Right atrium auricular region (tissue), 2 donors: ENCODE data around the gene SH3BGRL3. TPM values are rescaled to one million over a fixed set of nuclear protein-coding genes. Genes with fewer than 3 reads are reported as not detected.
"Not testable (repeated sequence)": the region's sequence is repeated elsewhere in the genome, so short reads cannot be mapped to it uniquely, and the experiment has no call there.

Experiments used
- DNase-seq: peaks from one replicate; pipeline ENCODE4 v3.0.0-alpha.2; 2019; ENCODE audit warnings: low spot score
- H3K27ac ChIP-seq, 2 donors: fragments of 200-600 bp; sonication (generic); 1 replicate in 1 of 2; 2 replicates in 1 of 2; pipeline ENCODE4 v1.5.1; 2016 to 2019
- H3K27me3 ChIP-seq, 2 donors: fragments of 200-600 bp; sonication (generic); one replicate each; pipeline versions ENCODE4 v1.5.1 to v1.6.0; 2017 to 2019
- H3K36me3 ChIP-seq: fragments of 200-600 bp; sonication (generic); one replicate; pipeline ENCODE4 v1.5.1; 2016
- H3K4me1 ChIP-seq, 2 donors: fragments of 200-600 bp; sonication (generic); one replicate each; pipeline versions ENCODE4 v1.5.1 to v1.6.0; 2017 to 2019
- H3K4me3 ChIP-seq, 2 donors: fragments of 200-600 bp; sonication (generic); 1 replicate in 1 of 2; 2 replicates in 1 of 2; pipeline ENCODE4 v1.5.1; 2017 to 2019; ENCODE audit warnings: mild to moderate bottlenecking in 1 of 2, moderate library complexity in 1 of 2
- H3K9me3 ChIP-seq, 2 donors: fragments of 200-600 bp; sonication (generic); one replicate each; pipeline ENCODE4 v1.5.1; 2019
- CTCF ChIP-seq, 2 donors: fragments of 200-600 bp; sonication (generic); IDR thresholded peaks; one replicate each; pipeline ENCODE4 v1.5.1; 2019; ENCODE audit warnings: antibody characterized with exemption in 2 of 2
- total RNA-seq, 2 donors: library from RNA; depleted of rRNA; stranded (reverse); fragments of >200 nt; gene quantifications; one replicate each; pipeline ENCODE4 v1.1.0, GENCODE V29; 2016

Gene SH3BGRL3
- total RNA-seq, 2 donors from 2014 or later = 24.8 to 66.0 TPM

GRCh38 chr1:26321315-26322041 lies 41.6 kb downstream of the SH3BGRL3 start:
- Histone ChIP-seq H3K4me3 (no peak overlapping the region), H3K36me3 (no peaks in the 10 kb centered on the region), H3K4me1 (peaks cover 0 to 5% of the 10 kb centered on the region in 2 donors), H3K27ac (no peak overlapping the region), H3K9me3 (no peaks in the 10 kb centered on the region), H3K27me3 (no peaks in the 10 kb centered on the region)
- TF ChIP-seq CTCF (IDR thresholded peaks at IDR 0.05) = peak; percentile 64 to 91
- DNase-seq = peak; percentile 95

GRCh38 chr1:26322042-26322331 lies 42.1 kb downstream of the SH3BGRL3 start:
- H3K4me1 ChIP-seq = peaks cover 0 to 5% of the 10 kb centered on the region in 2 donors
- TF ChIP-seq CTCF (IDR thresholded peaks at IDR 0.05) = no peak
- H3K27ac ChIP-seq = no peak overlapping the region
- no peak overlapping the region for H3K4me3 ChIP-seq
- no peaks in the 10 kb centered on the region for H3K36me3 ChIP-seq
- H3K27me3 ChIP-seq = no peaks in the 10 kb centered on the region
- H3K9me3 ChIP-seq = no peaks in the 10 kb centered on the region
- no peak for DNase-seq

- no peaks in the 10 kb centered on the region for H3K27me3 ChIP-seq
- H3K4me1 ChIP-seq = peaks cover 0 to 5% of the 10 kb centered on the region in 2 donors
- no peaks in the 10 kb centered on the region for H3K9me3 ChIP-seq
- H3K36me3 ChIP-seq = no peaks in the 10 kb centered on the region
- no peak for TF ChIP-seq CTCF (IDR thresholded peaks at IDR 0.05)
- H3K27ac ChIP-seq = no peak overlapping the region
- no peak for DNase-seq
- H3K4me3 ChIP-seq = no peak overlapping the region
Observed at GRCh38 chr1:26323382-26323781, 43.5 kb downstream of the SH3BGRL3 start.

- H3K4me1 ChIP-seq = peaks cover 0 to 5% of the 10 kb centered on the region in 2 donors
- H3K27ac ChIP-seq = no peak overlapping the region
- H3K9me3 ChIP-seq = no peaks in the 10 kb centered on the region
- no peak overlapping the region for H3K4me3 ChIP-seq
- DNase-seq = no peak
- H3K36me3 ChIP-seq = no peaks in the 10 kb centered on the region
- no peak for TF ChIP-seq CTCF (IDR thresholded peaks at IDR 0.05)
- no peaks in the 10 kb centered on the region for H3K27me3 ChIP-seq
Observed at GRCh38 chr1:26324550-26324949, 44.7 kb downstream of the SH3BGRL3 start.

GRCh38 chr1:26327956-26328362 lies 48.1 kb downstream of the SH3BGRL3 start:
- TF ChIP-seq CTCF (IDR thresholded peaks at IDR 0.05) = no peak
- Histone ChIP-seq H3K27me3 (no peaks in the 10 kb centered on the region), H3K4me3 (no peak overlapping the region), H3K36me3 (no peaks in the 10 kb centered on the region), H3K27ac (no peak overlapping the region), H3K4me1 (no peaks in the 10 kb centered on the region), H3K9me3 (no peaks in the 10 kb centered on the region)
- no peak for DNase-seq

- Histone ChIP-seq H3K9me3 (no peaks in the 10 kb centered on the region), H3K36me3 (no peaks in the 10 kb centered on the region), H3K4me3 (no peak overlapping the region), H3K27ac (no peak overlapping the region), H3K27me3 (no peaks in the 10 kb centered on the region), H3K4me1 (no peaks in the 10 kb centered on the region)
- DNase-seq = no peak
- no peak for TF ChIP-seq CTCF (IDR thresholded peaks at IDR 0.05)
Observed at GRCh38 chr1:26328597-26328996, 48.7 kb downstream of the SH3BGRL3 start.

- H3K27me3 ChIP-seq, H3K4me1 ChIP-seq, H3K27ac ChIP-seq, DNase-seq, H3K36me3 ChIP-seq, H3K4me3 ChIP-seq, H3K9me3 ChIP-seq: not testable (repeated sequence)
Observed at GRCh38 chr1:26329380-26329779, 49.5 kb downstream of the SH3BGRL3 start.
